Measurements from ENCODE around the gene CAPN13.

Gene CAPN13

DNA sequence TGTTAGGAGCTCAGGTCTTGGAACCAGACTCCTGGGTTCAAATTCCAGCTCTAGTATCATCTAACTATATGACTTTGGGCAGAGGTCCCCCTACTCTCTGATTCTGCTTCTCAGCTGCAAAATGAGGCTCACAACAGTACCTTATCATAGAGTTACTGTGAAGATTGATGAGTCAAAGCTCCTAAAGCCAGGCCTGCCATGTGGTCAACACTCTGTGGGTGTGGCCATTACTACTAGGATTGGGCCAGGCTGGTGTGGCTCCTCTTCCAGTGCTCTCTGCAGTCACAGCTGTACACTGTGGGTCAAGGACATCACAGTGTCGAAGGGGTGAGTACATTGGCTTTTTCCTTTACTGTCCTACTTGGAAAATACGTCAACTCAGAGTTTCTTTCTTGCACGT lies 22.6 kb downstream of the CAPN13 start:
- no peak for TF ChIP-seq TAF1 (IDR thresholded peaks at IDR 0.05; ENCODE audit: borderline replicate concordance, low read depth, low read length)
- TF ChIP-seq POLR2A (IDR thresholded peaks at IDR 0.05; ENCODE audit: low read depth, low read length), result no peak
- TF ChIP-seq POLR2AphosphoS5 (IDR thresholded peaks at IDR 0.05; ENCODE audit: low read depth, low read length), result no peak
- no peak for FAIRE-seq
- no peak for DNase-seq (ENCODE audit: insufficient read length)

- FAIRE-seq (no peak), DNase-seq (ENCODE audit: insufficient read length) (no peak)
- TF ChIP-seq POLR2A (IDR thresholded peaks at IDR 0.05; ENCODE audit: low read depth, low read length) (no peak), TAF1 (IDR thresholded peaks at IDR 0.05; ENCODE audit: borderline replicate concordance, low read depth, low read length) (no peak), POLR2AphosphoS5 (IDR thresholded peaks at IDR 0.05; ENCODE audit: low read depth, low read length) (no peak)
Measured at GRCh38 chr2:30781961-30782533, 25.2 kb downstream of the CAPN13 start.

DNA sequence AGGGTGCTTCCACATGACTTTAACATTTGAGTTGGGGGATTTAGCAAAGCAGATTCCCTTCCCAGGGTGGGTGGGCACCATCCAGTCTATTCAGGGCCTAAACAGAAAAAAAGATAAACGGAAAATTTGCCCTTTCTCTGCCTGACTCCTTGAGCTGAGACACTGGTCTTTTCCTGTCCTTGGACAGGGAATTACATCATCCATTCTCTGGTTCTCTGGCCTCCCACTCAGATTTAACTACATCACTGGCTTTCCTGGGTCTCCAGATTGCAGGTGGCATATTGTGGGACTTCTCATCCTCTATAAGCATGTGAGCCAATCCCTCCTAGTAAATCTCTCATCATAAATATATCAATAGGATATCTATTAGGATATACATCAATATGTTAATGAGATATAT lies 25.8 kb downstream of the CAPN13 start:
- no peak for TF ChIP-seq POLR2A (IDR thresholded peaks at IDR 0.05; ENCODE audit: low read depth, low read length)
- no peak for TF ChIP-seq POLR2AphosphoS5 (IDR thresholded peaks at IDR 0.05; ENCODE audit: low read depth, low read length)
- no peak for TF ChIP-seq TAF1 (IDR thresholded peaks at IDR 0.05; ENCODE audit: borderline replicate concordance, low read depth, low read length)
- no peak for DNase-seq (ENCODE audit: insufficient read length)
- no peak for FAIRE-seq

DNA sequence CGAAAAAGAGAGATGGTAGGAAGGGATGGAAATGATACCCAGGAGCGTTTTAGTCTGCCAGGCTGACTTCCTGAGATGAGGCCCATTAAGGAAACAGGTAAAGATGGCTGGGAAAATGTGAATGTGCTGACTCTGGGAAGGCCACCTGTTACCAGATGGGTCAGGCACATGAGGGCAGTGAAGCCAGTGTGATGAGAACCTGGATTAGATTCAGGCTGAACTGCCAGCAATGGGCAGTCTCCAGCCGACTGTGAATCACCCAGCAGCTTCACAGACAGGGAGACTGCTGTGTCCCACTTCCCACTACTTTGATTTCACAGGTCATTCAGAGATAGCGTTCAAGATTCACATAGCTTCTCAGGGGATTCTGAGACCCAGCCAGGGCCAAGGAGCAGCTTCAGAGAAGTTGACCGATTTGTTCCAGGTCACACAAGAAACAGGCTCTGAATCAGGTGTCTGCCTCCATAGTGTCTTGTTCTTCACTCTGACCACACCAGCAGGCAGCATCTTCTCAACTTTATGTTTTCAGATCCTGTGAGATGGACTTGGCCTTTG lies 26.4 kb downstream of the CAPN13 start:
- FAIRE-seq, result no peak
- TF ChIP-seq POLR2A (IDR thresholded peaks at IDR 0.05; ENCODE audit: low read depth, low read length) (no peak), POLR2AphosphoS5 (IDR thresholded peaks at IDR 0.05; ENCODE audit: low read depth, low read length) (no peak), TAF1 (IDR thresholded peaks at IDR 0.05; ENCODE audit: borderline replicate concordance, low read depth, low read length) (no peak)
- no peak for DNase-seq (ENCODE audit: insufficient read length)

- TF ChIP-seq TAF1 (IDR thresholded peaks at IDR 0.05; ENCODE audit: borderline replicate concordance, low read depth, low read length) (no peak), POLR2AphosphoS5 (IDR thresholded peaks at IDR 0.05; ENCODE audit: low read depth, low read length) (no peak), POLR2A (IDR thresholded peaks at IDR 0.05; ENCODE audit: low read depth, low read length) (no peak)
- DNase-seq (ENCODE audit: insufficient read length) (no peak), FAIRE-seq (no peak)
Measured at GRCh38 chr2:30778611-30779010, 28.6 kb downstream of the CAPN13 start.

- DNase-seq (ENCODE audit: insufficient read length), result no peak
- no peak for FAIRE-seq
- TF ChIP-seq POLR2A (IDR thresholded peaks at IDR 0.05; ENCODE audit: low read depth, low read length) (no peak), POLR2AphosphoS5 (IDR thresholded peaks at IDR 0.05; ENCODE audit: low read depth, low read length) (no peak), TAF1 (IDR thresholded peaks at IDR 0.05; ENCODE audit: borderline replicate concordance, low read depth, low read length) (no peak)
Measured at GRCh38 chr2:30777661-30778505, 29.4 kb downstream of the CAPN13 start.

- DNase-seq (ENCODE audit: insufficient read length) (no peak), FAIRE-seq (no peak)
- TF ChIP-seq POLR2AphosphoS5 (IDR thresholded peaks at IDR 0.05; ENCODE audit: low read depth, low read length) (no peak), TAF1 (IDR thresholded peaks at IDR 0.05; ENCODE audit: borderline replicate concordance, low read depth, low read length) (no peak), POLR2A (IDR thresholded peaks at IDR 0.05; ENCODE audit: low read depth, low read length) (no peak)
Measured at GRCh38 chr2:30776831-30777635, 30.2 kb downstream of the CAPN13 start.

GRCh38 chr2:30775833-30776232 lies 31.4 kb downstream of the CAPN13 start:
- FAIRE-seq, result no peak
- TF ChIP-seq POLR2A (IDR thresholded peaks at IDR 0.05; ENCODE audit: low read depth, low read length), result no peak
- no peak for TF ChIP-seq POLR2AphosphoS5 (IDR thresholded peaks at IDR 0.05; ENCODE audit: low read depth, low read length)
- no peak for TF ChIP-seq TAF1 (IDR thresholded peaks at IDR 0.05; ENCODE audit: borderline replicate concordance, low read depth, low read length)
- no peak for DNase-seq (ENCODE audit: insufficient read length)

- TF ChIP-seq POLR2AphosphoS5 (IDR thresholded peaks at IDR 0.05; ENCODE audit: low read depth, low read length) (no peak), POLR2A (IDR thresholded peaks at IDR 0.05; ENCODE audit: low read depth, low read length) (no peak), TAF1 (IDR thresholded peaks at IDR 0.05; ENCODE audit: borderline replicate concordance, low read depth, low read length) (no peak)
- DNase-seq (ENCODE audit: insufficient read length), result no peak
- no peak for FAIRE-seq
Measured at GRCh38 chr2:30772021-30772705, 35.1 kb downstream of the CAPN13 start.

DNA sequence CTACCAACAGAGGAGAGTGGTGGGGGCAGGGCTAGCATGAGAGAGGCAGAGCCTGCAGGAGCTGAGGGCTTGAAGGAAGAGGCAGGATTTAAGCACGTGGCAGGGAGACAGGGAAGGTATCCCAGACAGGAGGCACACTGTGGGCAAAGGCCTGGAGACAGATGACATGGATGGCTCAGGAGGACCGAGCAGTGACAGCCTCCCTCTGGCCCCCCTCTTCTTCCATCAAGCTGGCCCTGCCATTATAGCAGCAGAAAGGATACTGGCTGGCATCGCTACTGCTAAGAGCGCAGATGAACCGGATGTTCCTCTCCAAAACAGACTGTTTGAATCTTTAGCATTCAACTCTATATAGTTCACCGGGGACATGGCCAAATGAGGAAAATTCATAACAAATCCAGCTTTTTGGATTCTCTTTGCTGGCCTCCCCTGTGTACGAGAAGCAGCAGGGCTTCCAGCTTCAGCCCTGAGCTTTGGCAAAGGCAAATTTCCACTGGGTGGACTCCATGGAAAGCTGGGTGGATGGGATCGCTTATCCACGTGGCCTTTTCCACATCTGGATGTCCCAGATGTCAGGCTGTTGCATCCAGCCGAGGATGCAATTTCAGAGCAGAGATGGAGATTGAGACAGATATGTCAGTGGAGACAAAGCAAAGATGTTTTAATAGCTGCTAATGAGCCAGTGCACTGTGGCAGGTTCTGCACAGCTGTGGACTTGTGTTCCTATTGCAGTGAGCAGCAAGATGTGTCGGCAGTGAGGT lies 36.2 kb downstream of the CAPN13 start:
- no peak for DNase-seq (ENCODE audit: insufficient read length)
- no peak for TF ChIP-seq TAF1 (IDR thresholded peaks at IDR 0.05; ENCODE audit: borderline replicate concordance, low read depth, low read length)
- FAIRE-seq, result no peak
